H1 (cell line): ENCODE data around the gene GSK3B. TPM values are rescaled to one million over a fixed set of nuclear protein-coding genes. Genes with fewer than 3 reads are reported as not detected.
A peak's percentile ranks its signal among the peaks of the same experiment; 100 is the strongest.

Source experiments
- CTCF ChIA-PET: fragments of 300-600 bp; sonication (Branson Sonifier 250); formaldehyde crosslinking; loops from one replicate; lab custom pipeline; 2021; ENCODE audit not compliant: partially characterized antibody; lab: Charles Lee
- POLR2A ChIA-PET: fragments of 300-600 bp; sonication (Branson Sonifier 250); formaldehyde crosslinking; loops from one replicate; lab custom pipeline; 2021; ENCODE audit warnings: inconsistent platforms; ENCODE audit not compliant: partially characterized antibody; lab: Charles Lee
- DNase-seq, 2 experiments: peaks; one replicate each; pipeline versions ENCODE4 v3.0.0 to v3.0.0-alpha.2; 2010 to 2022; ENCODE audit warnings: low spot score in 2 of 2, low read depth in 1 of 2, mixed read lengths in 1 of 2
- FAIRE-seq: peaks from 2 replicates; lab custom pipeline; 2011; peaks lifted over from hg19 to GRCh38; lab: Jason Lieb, UNC
- H2AFZ ChIP-seq: 2 replicates; pipeline ENCODE4 v1.8.1; 2012; ENCODE audit warnings: low read length, inconsistent platforms
- H2AK5ac ChIP-seq: 2 replicates; pipeline ENCODE4 v1.6.1; 2013; ENCODE audit warnings: low read depth, low read length
- H2BK120ac ChIP-seq: replicated peaks from 2 replicates; pipeline ENCODE3; 2013; ENCODE audit warnings: low read depth, low read length, inconsistent platforms
- H2BK12ac ChIP-seq: 2 replicates; pipeline ENCODE4 v1.6.1; 2013; ENCODE audit warnings: low read depth, low read length
- H2BK15ac ChIP-seq: 2 replicates; pipeline ENCODE4 v1.6.1; 2013; ENCODE audit warnings: low read length
- H2BK20ac ChIP-seq: 2 replicates; pipeline ENCODE4 v1.6.1; 2013; ENCODE audit warnings: low read length
- H2BK5ac ChIP-seq: 2 replicates; pipeline ENCODE4 v1.6.1; 2013; ENCODE audit warnings: low read depth, low read length
- H3K14ac ChIP-seq: 2 replicates; pipeline ENCODE4 v1.6.1; 2013; ENCODE audit warnings: inconsistent platforms; ENCODE audit not compliant: insufficient read length
- H3K18ac ChIP-seq: 2 replicates; pipeline ENCODE4 v1.6.1; 2013; ENCODE audit warnings: low read length; ENCODE audit errors: extremely low read depth
- H3K23ac ChIP-seq: 2 replicates; pipeline ENCODE4 v1.6.1; 2013; ENCODE audit warnings: inconsistent platforms; ENCODE audit not compliant: insufficient read length
- H3K23me2 ChIP-seq: 2 replicates; pipeline ENCODE4 v1.6.1; 2013; ENCODE audit warnings: low read depth, low read length
- H3K27ac ChIP-seq: 2 replicates; pipeline ENCODE4 v1.6.1; 2011; ENCODE audit warnings: low read depth, low read length, inconsistent platforms
- H3K27me3 ChIP-seq, 4 experiments: replicated peaks in 1 of 4; 1 replicate in 1 of 4; 2 replicates in 3 of 4; pipeline versions ENCODE4 v1.6.1 to v1.8.1; 2011 to 2013; ENCODE audit warnings: low read length in 3 of 4, mild to moderate bottlenecking in 3 of 4, inconsistent platforms in 2 of 4, mixed read lengths in 2 of 4, moderate library complexity in 1 of 4; ENCODE audit not compliant: control insufficient read depth in 3 of 4, insufficient read depth in 3 of 4; ENCODE audit errors: extremely low read depth in 1 of 4
- H3K36me3 ChIP-seq, 4 experiments: 2 replicates each; pipeline versions ENCODE4 v1.6.1 to v1.8.1; 2011 to 2013; ENCODE audit warnings: mild to moderate bottlenecking in 4 of 4, low read length in 3 of 4, moderate library complexity in 2 of 4, control low read depth in 1 of 4, inconsistent platforms in 1 of 4; ENCODE audit not compliant: insufficient read depth in 4 of 4, control insufficient read depth in 2 of 4
- H3K4ac ChIP-seq: replicated peaks from 2 replicates; pipeline ENCODE3; 2013; ENCODE audit warnings: low read length, low read depth, mixed read lengths, inconsistent platforms; ENCODE audit not compliant: insufficient read length
- H3K4me1 ChIP-seq, 4 experiments: replicated peaks in 1 of 4; 1 replicate in 1 of 4; 2 replicates in 3 of 4; pipeline versions ENCODE4 v1.6.1 to v1.8.1; 2011 to 2013; ENCODE audit warnings: low read length in 3 of 4, inconsistent platforms in 2 of 4, mixed read lengths in 1 of 4; ENCODE audit not compliant: insufficient read depth in 4 of 4, control insufficient read depth in 3 of 4
- H3K4me2 ChIP-seq, 2 experiments: 2 replicates each; pipeline versions ENCODE4 v1.6.1 to v1.8.1; 2011 to 2013; ENCODE audit warnings: low read depth in 2 of 2, low read length in 2 of 2, control low read depth in 1 of 2, inconsistent platforms in 1 of 2, mild to moderate bottlenecking in 1 of 2; ENCODE audit not compliant: insufficient read depth in 1 of 2
- H3K4me3 ChIP-seq, 4 experiments: fragments of 200-600, 300-600 bp in 1 of 4; sonication (generic), shearing (Covaris generic), sonication (Bioruptor Twin) in 1 of 4; 2 replicates each; pipeline versions ENCODE4 v1.5.1 to v1.8.1; 2011 to 2016; ENCODE audit warnings: low read length in 4 of 4, low read depth in 3 of 4, control low read depth in 2 of 4, inconsistent platforms in 2 of 4, mild to moderate bottlenecking in 2 of 4, mixed read lengths in 1 of 4, moderate library complexity in 1 of 4; ENCODE audit not compliant: insufficient read depth in 2 of 4; ENCODE audit errors: extremely low read depth in 1 of 4
- H3K56ac ChIP-seq: replicated peaks from 2 replicates; pipeline ENCODE3; 2013; ENCODE audit warnings: low read depth, mild to moderate bottlenecking, mixed read lengths, low read length, inconsistent platforms; ENCODE audit not compliant: insufficient read length
- H3K79me1 ChIP-seq: 2 replicates; pipeline ENCODE4 v1.6.1; 2013; ENCODE audit warnings: low read depth, low read length, control low read depth
- H3K79me2 ChIP-seq, 2 experiments: 2 replicates each; pipeline versions ENCODE4 v1.6.1 to v1.8.1; 2012 to 2013; ENCODE audit warnings: low read length in 2 of 2, mild to moderate bottlenecking in 2 of 2, inconsistent platforms in 1 of 2; ENCODE audit not compliant: insufficient read depth in 2 of 2, control insufficient read depth in 1 of 2
- H3K9ac ChIP-seq, 4 experiments: replicated peaks in 1 of 4; 1 replicate in 1 of 4; 2 replicates in 3 of 4; pipeline versions ENCODE4 v1.6.1 to v1.8.1; 2011 to 2013; ENCODE audit warnings: low read depth in 3 of 4, low read length in 3 of 4, control low read depth in 2 of 4, mild to moderate bottlenecking in 2 of 4, moderate library complexity in 2 of 4, inconsistent platforms in 1 of 4; ENCODE audit errors: extremely low read depth in 1 of 4
- H3K9me3 ChIP-seq, 2 experiments: 2 replicates each; pipeline versions ENCODE4 v1.6.1 to v1.8.1; 2012 to 2013; ENCODE audit warnings: mild to moderate bottlenecking in 2 of 2, moderate library complexity in 2 of 2, control low read depth in 1 of 2, inconsistent platforms in 1 of 2, low read depth in 1 of 2, low read length in 1 of 2, mixed read lengths in 1 of 2; ENCODE audit not compliant: insufficient read depth in 2 of 2
- H4K20me1 ChIP-seq, 2 experiments: replicated peaks in 1 of 2; 2 replicates each; pipeline versions ENCODE3 to v1.8.1; 2011 to 2013; ENCODE audit warnings: inconsistent platforms in 2 of 2, low read length in 2 of 2, mild to moderate bottlenecking in 1 of 2; ENCODE audit not compliant: insufficient read depth in 2 of 2, control insufficient read depth in 1 of 2
- H4K5ac ChIP-seq: 2 replicates; pipeline ENCODE4 v1.6.1; 2013; ENCODE audit warnings: low read length, low read depth, mixed read lengths, inconsistent platforms; ENCODE audit not compliant: insufficient read length
- H4K8ac ChIP-seq: 2 replicates; pipeline ENCODE4 v1.8.0; 2013; ENCODE audit warnings: mild to moderate bottlenecking, moderate library complexity, low read length, inconsistent platforms; ENCODE audit not compliant: insufficient read depth; ENCODE audit errors: extremely low read depth
- H4K91ac ChIP-seq: replicated peaks from 2 replicates; pipeline ENCODE3; 2013; ENCODE audit warnings: low read length, mixed read lengths, inconsistent platforms; ENCODE audit not compliant: insufficient read length
- CTCF ChIP-seq, 3 experiments: IDR thresholded peaks; 1 replicate in 2 of 3; 2 replicates in 1 of 3; pipeline versions ENCODE4 v1.5.1 to v1.6.1; 2011; ENCODE audit warnings: low read length in 3 of 3, mild to moderate bottlenecking in 3 of 3, inconsistent platforms in 2 of 3, low read depth in 1 of 3, moderate library complexity in 1 of 3; ENCODE audit not compliant: insufficient read depth in 1 of 3; ENCODE audit errors: control extremely low read depth in 1 of 3
- E2F6 ChIP-seq: IDR thresholded peaks from 2 replicates; pipeline ENCODE4 v1.6.1; 2012; ENCODE audit warnings: inconsistent platforms
- EZH2 ChIP-seq: fragments of 200-600 bp; sonication (generic); IDR thresholded peaks from 2 replicates; pipeline ENCODE4 v1.7.1; 2012; ENCODE audit warnings: low read depth, mild to moderate bottlenecking, moderate library complexity, low read length, inconsistent platforms; ENCODE audit not compliant: severe bottlenecking
- FOSL1 ChIP-seq: IDR thresholded peaks from 2 replicates; pipeline ENCODE4 v1.6.1; 2011; ENCODE audit warnings: mild to moderate bottlenecking, low read depth, low read length, moderate library complexity; ENCODE audit not compliant: insufficient read depth
- MAX ChIP-seq: IDR thresholded peaks from 2 replicates; pipeline ENCODE4 v1.6.1; 2012; ENCODE audit warnings: inconsistent platforms
- PHF8 ChIP-seq: fragments of 200-600 bp; sonication (generic); conservative IDR thresholded peaks from 2 replicates; pipeline ENCODE4 v1.7.1; 2012; ENCODE audit warnings: low read depth, mild to moderate bottlenecking, inconsistent platforms, low read length, moderate library complexity
- SP4 ChIP-seq: IDR thresholded peaks from 2 replicates; pipeline ENCODE4 v1.6.1; 2012; ENCODE audit warnings: low read length, inconsistent platforms
- WGBS, 2 experiments: shearing (Covaris generic) in 1 of 2; methylation state at CpG; one replicate each; pipeline versions ENCODE4 v1.1.6 to v1.1.7; 2013 to 2015; ENCODE audit warnings: low lambda C conversion rate in 2 of 2, mixed read lengths in 2 of 2, inconsistent platforms in 1 of 2, low coverage in 1 of 2, missing lambda C conversion rate in 1 of 2; ENCODE audit not compliant: insufficient replicate concordance in 2 of 2, insufficient coverage in 1 of 2, insufficient read length in 1 of 2; ENCODE audit errors: extremely low coverage in 1 of 2, missing lambda C conversion rate in 1 of 2; 5-methylcytosine and 5-hydroxymethylcytosine counted together
- polyA plus RNA-seq, 7 experiments: library from polyadenylated mRNA; depleted of rRNA in 3 of 7; stranded (reverse) in 5 of 7; unstranded in 2 of 7; fragments of >200 nt in 5 of 7; fragments of 200-250 nt in 2 of 7; gene quantifications; 1 replicate in 5 of 7; 2 replicates in 1 of 7; 4 replicates in 1 of 7; pipeline versions ENCODE4 v1.2.1 to v1.2.3, GENCODE V29; 2011 to 2013; ENCODE audit warnings: missing spikeins in 2 of 7, mixed read lengths in 2 of 7
- total RNA-seq: library from RNA; stranded (reverse); fragmentation: NEBNext Ultra II Directional; extraction: Animal tissue kit (Norgen Biotek cat#: 25700); gene quantifications from 2 replicates; pipeline ENCODE4 v1.2.1, GENCODE V29; 2021

GSK3B gene
- total and polyA plus RNA-seq, 2 of the 8 experiments (the other 6 are each of a cell fraction or from before 2014, with no cell fraction given): 24.2 to 50.7 TPM

- no peaks in the 10 kb centered on the region; the same call in 1 of the 2 replicates for H3K23me2 ChIP-seq
- H4K5ac ChIP-seq: no peak overlapping the region
- no peak overlapping the region for H3K4ac ChIP-seq
- H3K9ac ChIP-seq: no peak overlapping the region; a peak in 3 of 7 replicates
- H3K9me3 ChIP-seq: no peaks in the 10 kb centered on the region
- no peak overlapping the region; the same call in 1 of the 2 replicates for H3K27ac ChIP-seq
- no peak for FAIRE-seq
- no peaks in the 10 kb centered on the region for H3K36me3 ChIP-seq
- peaks cover 0 to 6% (median 1%) of the 10 kb centered on the region in 4 experiments; a peak in 3 of 7 replicates for H3K27me3 ChIP-seq
- peak overlapping the region; percentile 65 to 73 for H3K4me2 ChIP-seq
- H2BK120ac ChIP-seq: no peak overlapping the region
- DNase-seq: no peak
- POLR2A ChIA-PET: interaction anchor here (0.7 to 2.4 kb wide), 7 partner anchors 8 to 368 kb away, joined by 3 to 10 read pairs (median 3); no protein-coding TSS in a partner anchor
- no peak overlapping the region for H4K91ac ChIP-seq
- H2BK20ac ChIP-seq: 0 out of 2 replicates have a peak overlapping the region, but pooled peaks have one; percentile 32
- H2BK15ac ChIP-seq: no peak overlapping the region
- H3K18ac ChIP-seq: no peak overlapping the region; the same call in 1 of the 2 replicates
- peaks cover 0 to 8% (median 3%) of the 10 kb centered on the region in 4 experiments; a peak in 5 of 7 replicates for H3K4me1 ChIP-seq
- H3K14ac ChIP-seq: no peak overlapping the region
- CTCF ChIA-PET: interaction anchor here (1.0 to 1.1 kb wide), 2 partner anchors 34 to 94 kb away, joined by 3 read pairs; no protein-coding TSS in a partner anchor
- H3K23ac ChIP-seq: no peak overlapping the region
- no peak overlapping the region for H3K56ac ChIP-seq
- peak overlapping the region; percentile 84 for H2AFZ ChIP-seq
- no peak overlapping the region for H2AK5ac ChIP-seq
- H4K20me1 ChIP-seq: no peaks in the 10 kb centered on the region
- H3K79me2 ChIP-seq: no peaks in the 10 kb centered on the region
- no peaks in the 10 kb centered on the region for H3K79me1 ChIP-seq
- 47% methylated on average over 22 of the region's 31 CpGs; no CpG with 5 or more reads in 1 of the 2 experiments for WGBS, 2 experiments
- H3K4me3 ChIP-seq: peak overlapping the region; percentile 34 to 64 (median 45); a peak in 7 of 8 replicates
- peak overlapping the region; percentile 72; the same call in 1 of the 2 replicates for H4K8ac ChIP-seq
- H2BK12ac ChIP-seq: no peak overlapping the region
- H2BK5ac ChIP-seq: 0 out of 2 replicates have a peak overlapping the region, but pooled peaks have one; percentile 21
- TF ChIP-seq SP4 (no peak), EZH2 (no peak), CTCF (IDR thresholded peaks at IDR 0.05; ENCODE audit: control extremely low read depth in 1 of 3, insufficient read depth in 1 of 3, low read depth in 1 of 3, low read length in 3 of 3) (no peak), E2F6 (peak; percentile 54), MAX (peak; percentile 65), FOSL1 (no peak), PHF8 (no peak)
Observed at GRCh38 chr3:119809249-119810017, 284.8 kb downstream of the GSK3B start.
